H1 (cell line): Measurements from ENCODE around the gene SBF2. TPM values are rescaled to one million over a fixed set of nuclear protein-coding genes. Genes with fewer than 3 reads are reported as not detected.

Source experiments
- ATF2 ChIP-seq: IDR thresholded peaks from 2 replicates; pipeline ENCODE4 v1.6.1; 2012; ENCODE audit warnings: low read length, inconsistent platforms
- EP300 ChIP-seq, 2 experiments: IDR thresholded peaks; 1 replicate in 1 of 2; 2 replicates in 1 of 2; pipeline ENCODE4 v1.6.1; 2011 to 2012; ENCODE audit warnings: low read depth in 2 of 2, low read length in 2 of 2, mild to moderate bottlenecking in 2 of 2, borderline replicate concordance in 1 of 2, inconsistent platforms in 1 of 2, moderate library complexity in 1 of 2
- NRF1 ChIP-seq: IDR thresholded peaks from 2 replicates; pipeline ENCODE4 v1.6.1; 2011; ENCODE audit warnings: mild to moderate bottlenecking, low read depth, low read length, improper control_type of control experiment
- RFX5 ChIP-seq: IDR thresholded peaks from 2 replicates; pipeline ENCODE4 v1.6.1; 2011; ENCODE audit warnings: low read depth, low read length, improper control_type of control experiment, borderline replicate concordance
- polyA plus RNA-seq, 7 experiments: library from polyadenylated mRNA; depleted of rRNA in 3 of 7; stranded (reverse) in 5 of 7; unstranded in 2 of 7; fragments of >200 nt in 5 of 7; fragments of 200-250 nt in 2 of 7; gene quantifications; 1 replicate in 5 of 7; 2 replicates in 1 of 7; 4 replicates in 1 of 7; pipeline versions ENCODE4 v1.2.1 to v1.2.3, GENCODE V29; 2011 to 2013; ENCODE audit warnings: missing spikeins in 2 of 7, mixed read lengths in 2 of 7
- total RNA-seq: library from RNA; stranded (reverse); fragmentation: NEBNext Ultra II Directional; extraction: Animal tissue kit (Norgen Biotek cat#: 25700); gene quantifications from 2 replicates; pipeline ENCODE4 v1.2.1, GENCODE V29; 2021

The SBF2 gene
- total and polyA plus RNA-seq, 2 of the 8 experiments (the other 6 are each of a cell fraction or from before 2014, with no cell fraction given), result 36.7 to 50.5 TPM

DNA sequence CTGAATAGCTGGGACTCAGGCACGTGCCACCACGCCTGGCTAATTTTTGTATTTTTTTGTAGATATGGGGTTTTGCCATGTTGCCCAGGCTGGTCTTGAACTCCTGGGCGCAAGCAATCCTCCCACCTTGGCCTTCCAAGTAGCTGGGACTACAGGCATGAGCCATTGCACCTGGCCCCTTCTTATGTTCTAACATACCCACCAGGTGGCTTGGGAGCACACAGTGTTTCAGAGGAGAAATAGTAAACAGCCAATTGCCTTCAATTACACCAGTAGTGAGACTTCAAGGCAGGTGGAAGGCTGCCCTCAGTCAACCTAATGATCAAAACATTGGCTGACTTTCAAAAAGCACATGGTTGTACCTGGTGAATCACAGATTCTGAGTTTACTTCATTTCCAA is 462.9 kb downstream of the SBF2 start (continued):
- TF ChIP-seq RFX5, result no peak
- TF ChIP-seq NRF1, result no peak
- no peak for TF ChIP-seq ATF2
- TF ChIP-seq EP300 (IDR thresholded peaks at IDR 0.05; ENCODE audit: borderline replicate concordance in 1 of 2, low read depth in 2 of 2, low read length in 2 of 2), result no peak
